Measurements from ENCODE around the gene STK40.

STK40 gene

DNA sequence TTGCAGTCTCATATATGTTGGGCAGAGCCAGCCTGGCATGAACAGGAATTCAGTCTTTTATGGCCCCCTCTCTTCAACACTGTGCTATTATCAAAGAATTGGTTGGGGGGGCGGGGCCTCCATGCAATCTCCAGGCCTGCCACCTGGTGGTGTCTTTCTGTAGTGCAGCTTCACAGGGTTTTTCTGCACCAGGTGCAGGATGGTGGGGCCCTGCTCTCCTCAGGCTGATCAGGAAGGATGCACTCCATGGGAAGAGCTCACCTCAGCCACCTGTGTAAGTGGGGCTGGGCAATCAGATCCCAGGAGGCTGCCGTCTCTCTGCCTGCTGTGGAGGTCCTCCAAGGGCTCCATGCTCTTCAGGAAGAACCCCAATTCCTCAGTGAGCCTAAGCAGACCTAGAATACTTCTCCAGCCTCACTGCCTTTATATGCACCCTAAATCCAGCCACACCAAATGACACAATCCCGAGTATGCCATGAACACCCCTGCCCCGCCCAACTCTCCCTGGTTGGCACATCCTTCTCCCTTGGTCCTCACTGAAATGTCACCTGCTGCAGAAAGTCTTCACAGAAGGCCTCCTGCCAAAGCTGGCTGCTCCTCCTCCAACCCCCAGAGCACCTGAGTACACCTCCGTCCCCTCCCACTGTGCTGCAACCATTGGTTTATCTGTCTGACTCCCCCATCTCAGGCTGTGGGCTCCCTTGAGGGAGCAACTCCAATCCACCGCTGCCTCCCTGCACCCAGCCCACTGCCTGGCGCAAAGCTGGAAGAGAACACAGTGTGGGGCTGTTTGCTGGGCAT is 16.5 kb downstream of the STK40 start:
- peak; percentile 84 for DNase-seq

DNA sequence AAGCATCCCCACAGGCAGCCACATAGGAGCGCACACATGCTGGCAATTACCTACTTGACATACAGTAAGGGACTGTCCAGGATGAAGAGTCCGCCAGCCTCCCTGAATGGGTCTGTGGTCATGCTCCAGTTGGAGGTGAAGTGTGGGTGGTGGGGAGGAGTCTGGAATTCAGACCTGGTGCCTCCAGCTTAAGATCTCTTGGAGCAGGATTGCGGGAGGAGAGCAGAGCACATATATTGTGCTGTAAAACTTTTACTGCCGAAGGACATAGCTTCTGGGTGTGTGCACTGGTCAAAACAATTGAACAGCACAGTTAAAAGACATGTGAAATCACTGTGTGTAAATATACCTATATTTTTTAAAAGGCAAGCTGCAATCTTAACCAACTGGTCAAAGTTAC is 17.9 kb downstream of the STK40 start:
- DNase-seq: no peak

DNA sequence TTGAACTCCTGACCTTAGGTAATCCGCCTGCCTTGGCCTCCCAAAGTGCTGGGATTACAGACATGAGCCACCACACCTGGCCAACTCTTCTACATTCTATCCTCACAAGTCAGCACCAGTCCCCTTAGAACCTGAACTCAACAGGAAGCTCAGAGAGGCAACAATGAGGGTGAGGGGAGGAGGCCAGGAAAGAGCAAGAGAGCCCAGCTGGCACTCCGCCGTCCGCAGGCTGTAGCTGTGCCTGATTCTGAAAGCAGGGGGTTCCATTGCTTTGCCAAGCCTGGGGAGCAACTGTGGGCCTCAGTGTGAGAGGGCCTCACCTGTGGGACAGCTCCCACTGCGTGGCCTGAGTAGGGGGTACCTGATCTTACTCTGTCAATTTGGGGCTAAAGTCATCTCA is 18.7 kb downstream of the STK40 start:
- DNase-seq: no peak

DNA sequence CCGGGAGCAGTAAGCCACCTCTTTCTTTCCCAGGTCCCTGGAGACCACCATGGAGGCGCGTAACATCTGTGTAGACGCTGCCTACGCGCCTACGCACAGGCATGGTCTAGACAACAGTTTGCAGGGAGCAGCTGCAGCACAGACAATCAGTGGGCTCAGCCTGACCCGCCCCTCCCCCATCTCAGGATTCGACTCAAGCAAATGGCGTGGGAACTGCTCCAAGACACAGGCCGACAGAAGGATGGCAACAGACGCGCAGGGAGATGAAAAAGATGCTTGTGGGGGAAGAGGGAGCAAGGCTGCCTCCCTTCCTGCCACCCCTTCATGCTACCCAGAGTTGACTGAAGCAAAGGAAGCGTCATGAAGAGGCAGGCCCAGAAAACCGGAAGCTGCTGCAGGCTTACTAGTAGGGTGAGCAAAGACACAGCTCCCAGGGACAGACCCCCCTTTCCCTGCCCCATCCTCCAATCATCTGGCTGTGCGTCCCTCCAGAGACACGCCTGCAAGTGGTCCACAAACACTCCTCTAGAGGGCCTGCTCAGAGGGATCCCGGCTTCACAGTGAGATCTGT is 19.5 kb downstream of the STK40 start:
- peak; percentile 44 for DNase-seq

DNA sequence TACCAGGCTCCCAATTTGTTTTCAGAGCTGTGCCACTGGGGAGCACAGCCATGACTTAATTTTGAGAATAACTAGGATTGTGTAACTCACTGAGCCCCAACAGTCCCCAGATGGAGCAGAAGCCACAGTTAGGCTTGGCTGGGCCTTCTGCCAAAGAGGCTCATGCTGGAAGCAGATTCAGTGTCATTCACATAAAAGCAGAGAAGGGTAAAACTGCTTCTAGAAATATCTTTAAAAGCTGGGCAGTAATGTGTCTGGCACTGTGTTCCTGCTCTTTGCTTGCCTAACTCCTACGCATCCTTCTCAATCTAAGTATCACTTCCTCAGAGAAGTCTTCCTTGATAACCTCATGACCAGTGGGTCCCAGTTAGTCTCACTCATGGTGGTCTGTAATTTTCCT is 20.3 kb downstream of the STK40 start:
- DNase-seq: no peak

DNA sequence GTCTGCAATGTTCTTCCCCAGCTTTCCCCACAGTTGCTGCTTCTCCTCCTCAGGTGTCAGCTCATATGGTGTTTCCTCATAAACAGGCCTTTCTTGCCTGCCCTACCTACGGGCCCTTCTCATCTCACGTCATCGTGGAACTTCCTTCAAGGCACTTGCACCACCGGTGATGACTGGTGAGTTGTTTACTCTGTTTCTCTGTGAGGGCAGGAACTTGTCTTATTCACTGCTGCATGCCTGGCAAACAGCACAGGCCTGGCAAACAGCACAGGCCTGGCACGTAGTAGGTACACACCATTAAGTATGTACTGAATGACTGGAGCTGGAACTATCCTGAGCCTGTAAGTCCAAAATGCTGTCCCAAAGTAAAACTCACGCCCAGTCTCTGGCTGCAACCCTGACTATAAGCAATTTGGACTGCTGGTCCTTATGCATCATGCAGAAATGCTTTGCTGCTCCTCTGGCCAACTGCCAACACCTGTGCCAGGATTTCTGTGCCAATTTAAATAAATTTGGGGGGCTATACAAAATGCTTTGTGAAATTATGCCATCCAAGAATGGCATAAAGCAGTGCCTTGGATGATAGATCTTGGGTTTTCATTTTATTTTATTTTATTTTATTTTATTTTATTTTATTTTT is 25.7 kb downstream of the STK40 start:
- peak; percentile 28 for DNase-seq

DNA sequence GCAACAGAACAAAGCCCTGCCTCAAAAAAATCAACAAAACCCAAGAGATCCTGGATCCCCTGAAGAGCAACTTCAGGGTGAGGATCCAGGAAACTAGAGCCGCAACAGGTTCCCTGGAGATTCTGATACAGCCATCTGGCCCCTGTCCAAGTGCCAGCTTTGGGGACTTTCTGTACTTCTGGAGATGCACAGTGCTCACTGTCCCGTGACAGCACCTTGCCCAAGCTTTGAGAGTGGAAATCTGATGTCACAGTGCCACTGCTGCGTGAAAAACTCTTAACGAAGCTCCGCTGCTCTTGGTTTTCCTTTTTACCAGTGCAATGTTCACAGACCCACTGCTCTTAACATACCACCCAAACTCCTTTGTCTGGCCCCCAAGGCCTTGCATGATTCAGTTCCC is 26.3 kb downstream of the STK40 start:
- no peak for DNase-seq

DNA sequence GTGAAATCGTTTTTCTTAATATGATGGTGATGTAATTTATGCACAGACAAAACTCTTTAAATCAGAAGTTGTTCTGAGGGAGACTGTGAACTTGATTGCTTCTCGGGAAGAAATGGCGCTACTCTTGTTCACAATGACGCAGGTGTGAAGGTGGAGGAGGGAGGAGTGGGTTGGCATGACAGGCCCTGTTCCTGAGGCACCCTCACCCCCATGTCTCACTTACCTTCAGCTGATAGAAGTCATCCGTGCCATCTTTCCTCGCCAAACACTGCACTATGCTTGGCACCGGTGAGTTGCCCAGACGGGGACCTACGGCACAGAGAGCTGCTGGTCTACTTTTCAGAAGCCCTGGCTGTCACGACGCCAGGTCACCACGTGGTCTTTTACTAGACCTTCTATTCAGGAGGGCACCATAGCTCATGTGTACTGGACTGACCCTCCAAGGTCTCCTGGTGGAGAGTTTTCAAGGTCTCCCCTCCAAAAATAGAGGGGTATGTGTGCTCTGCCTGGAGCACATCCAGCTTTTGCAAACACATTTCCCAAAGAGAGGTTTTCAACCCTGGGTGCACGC is 27.1 kb downstream of the STK40 start:
- DNase-seq: no peak

DNA sequence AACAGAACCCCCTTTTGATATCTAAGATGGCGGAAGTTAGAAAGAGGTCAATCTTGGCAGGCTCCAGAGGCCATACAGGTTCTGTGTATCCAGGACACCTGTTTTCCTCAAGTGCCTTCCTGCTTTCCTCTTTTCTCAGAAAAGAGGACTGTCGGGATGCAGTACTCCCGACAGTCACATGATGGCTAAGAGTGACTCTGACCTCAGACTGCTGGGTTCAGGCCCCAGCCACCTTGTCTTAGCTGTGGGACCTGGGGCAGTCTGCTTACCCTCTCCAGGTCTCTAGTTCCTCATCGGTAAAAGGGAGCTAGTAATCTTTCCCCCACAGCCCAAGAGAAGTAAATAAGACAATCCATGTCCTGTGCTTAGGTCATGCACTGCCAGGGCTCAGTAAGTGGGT is 29.9 kb downstream of the STK40 start:
- DNase-seq: no peak

DNA sequence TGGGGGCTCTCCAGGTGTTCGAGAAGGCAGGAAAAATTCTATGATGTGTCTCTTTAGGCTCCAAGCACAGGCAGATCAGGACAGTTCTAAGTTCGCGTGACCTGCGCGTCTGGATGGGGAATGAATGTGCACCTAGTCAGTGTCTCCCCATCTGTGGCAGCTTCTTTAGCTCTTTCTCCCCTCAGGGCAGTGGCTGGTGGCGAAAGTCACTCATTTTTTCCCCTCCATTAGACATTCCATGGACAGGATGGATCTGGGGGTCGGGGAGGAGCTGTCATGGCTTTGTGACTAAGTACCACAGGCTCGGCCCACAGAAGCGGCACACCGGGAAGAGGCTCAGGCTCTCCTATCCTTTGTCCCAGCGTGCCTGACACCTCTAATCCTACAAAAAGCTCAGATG is 31.2 kb downstream of the STK40 start:
- DNase-seq: no peak

DNA sequence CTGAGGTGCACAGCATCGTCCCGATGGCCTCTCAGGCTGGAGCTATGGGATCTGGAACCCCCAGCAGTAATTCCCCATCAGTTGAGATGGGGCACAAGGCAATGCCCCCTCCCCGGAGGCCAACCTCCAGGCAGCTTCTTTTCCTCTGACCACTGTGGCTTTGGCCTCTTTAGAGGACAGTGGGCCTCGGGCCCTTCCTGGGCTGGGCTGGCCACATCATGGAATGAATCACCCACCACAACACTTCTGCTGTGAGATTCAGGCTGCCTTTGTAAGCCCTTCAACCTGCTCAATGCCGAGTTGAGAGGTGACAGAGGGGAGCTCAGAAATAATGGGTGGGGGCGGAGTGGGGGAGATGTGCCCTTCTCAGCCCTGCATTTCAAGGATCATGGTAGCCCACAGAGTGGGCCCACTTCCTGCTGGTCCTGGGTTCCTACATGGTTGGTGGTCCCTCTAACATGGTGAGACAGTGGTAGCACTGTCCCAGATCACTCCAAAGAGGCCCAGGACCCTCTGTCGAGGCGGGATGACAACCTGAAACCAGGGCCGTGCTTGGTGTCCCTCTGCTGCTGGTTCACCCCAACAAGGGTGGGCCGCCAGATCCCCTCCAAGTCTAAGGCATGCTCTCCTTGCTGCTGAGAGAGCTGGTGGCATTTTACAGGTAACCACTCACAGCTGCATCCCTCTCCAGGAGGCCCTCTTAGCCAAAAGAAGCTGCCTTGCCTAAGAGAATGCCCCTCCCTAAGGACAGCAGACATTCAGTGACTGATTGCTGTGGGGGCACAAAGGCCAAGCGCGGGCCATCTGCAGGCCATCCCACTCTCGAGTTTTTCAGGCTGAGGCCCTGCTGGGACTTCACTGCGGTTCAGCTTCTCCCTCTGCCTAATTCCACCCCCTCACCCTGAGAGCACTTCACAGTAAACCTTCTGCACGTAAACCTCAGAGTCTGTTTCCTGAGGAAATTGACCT is 32.5 kb downstream of the STK40 start:
- no peak for DNase-seq

DNA sequence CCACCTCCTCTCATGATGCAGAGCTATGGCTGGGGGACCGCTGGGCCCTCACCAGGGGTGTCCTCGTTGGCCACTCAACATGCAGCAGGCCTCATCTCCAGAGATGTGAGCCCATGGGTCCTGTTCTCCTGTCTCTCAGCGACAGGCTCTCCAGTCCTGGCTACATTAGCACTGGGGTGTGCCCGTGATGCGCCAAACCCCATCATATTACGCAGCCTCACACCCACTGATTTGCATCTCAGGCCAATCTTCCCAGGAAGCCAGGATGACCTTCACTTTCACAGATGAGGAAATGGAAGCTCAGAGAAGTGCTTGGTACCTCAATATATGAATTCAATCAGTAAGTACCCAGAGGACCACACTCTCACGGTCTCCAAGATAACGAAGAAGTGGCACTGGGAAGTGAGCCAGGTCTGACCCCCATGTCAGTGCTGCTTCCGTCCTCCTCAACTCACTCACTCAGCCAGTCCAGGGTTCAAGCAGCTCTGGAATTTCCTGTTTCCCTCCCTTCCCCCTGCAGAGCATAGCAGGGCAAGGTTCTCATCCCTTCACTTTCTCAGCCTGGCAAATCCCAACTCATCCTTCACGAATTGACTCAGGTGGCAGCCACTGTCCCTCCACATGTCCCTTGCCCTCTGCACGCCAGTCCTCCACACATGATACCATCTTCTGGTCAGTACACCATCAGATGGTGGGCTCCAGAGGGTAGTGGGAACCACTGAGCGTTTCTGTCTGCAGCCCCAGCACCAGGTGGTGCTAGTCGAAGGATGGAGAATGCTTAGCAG is 33.4 kb downstream of the STK40 start:
- no peak for DNase-seq

DNA sequence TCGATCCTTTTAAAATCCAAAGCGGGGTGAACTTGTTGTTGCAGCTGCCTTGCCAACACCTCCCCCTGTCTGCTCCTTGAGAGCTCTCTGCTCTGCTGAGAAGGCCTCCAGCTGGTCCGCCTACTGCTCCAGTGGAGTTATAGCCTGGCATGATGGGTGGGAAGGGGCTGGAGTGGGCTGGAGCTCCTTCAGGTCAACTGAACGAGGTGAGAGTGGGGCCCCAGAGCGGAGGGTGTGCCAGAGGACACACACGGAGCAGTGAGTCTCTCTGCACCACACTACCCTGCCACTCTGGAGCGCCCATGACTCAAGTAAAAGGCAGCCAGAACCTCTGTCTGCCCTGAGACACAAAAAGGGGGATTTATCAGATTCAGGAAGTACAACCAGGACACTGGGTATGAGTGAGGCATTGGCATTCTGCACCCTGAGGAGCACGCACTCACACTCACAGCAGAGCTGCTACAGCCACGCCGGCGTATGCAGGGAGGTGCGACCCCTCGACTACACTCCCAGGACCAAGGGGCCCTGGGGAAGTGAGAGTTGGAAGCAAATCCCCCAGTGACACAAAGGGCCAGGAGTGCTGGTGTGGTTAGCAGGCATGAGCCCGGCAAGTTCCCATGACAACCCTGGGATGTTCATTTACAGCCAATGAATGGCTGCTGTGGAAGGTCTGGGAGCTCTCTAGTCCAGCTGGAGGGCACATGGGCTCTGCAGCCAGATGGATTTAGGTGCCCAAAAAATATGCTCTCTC is 34.3 kb downstream of the STK40 start:
- DNase-seq: no peak

DNA sequence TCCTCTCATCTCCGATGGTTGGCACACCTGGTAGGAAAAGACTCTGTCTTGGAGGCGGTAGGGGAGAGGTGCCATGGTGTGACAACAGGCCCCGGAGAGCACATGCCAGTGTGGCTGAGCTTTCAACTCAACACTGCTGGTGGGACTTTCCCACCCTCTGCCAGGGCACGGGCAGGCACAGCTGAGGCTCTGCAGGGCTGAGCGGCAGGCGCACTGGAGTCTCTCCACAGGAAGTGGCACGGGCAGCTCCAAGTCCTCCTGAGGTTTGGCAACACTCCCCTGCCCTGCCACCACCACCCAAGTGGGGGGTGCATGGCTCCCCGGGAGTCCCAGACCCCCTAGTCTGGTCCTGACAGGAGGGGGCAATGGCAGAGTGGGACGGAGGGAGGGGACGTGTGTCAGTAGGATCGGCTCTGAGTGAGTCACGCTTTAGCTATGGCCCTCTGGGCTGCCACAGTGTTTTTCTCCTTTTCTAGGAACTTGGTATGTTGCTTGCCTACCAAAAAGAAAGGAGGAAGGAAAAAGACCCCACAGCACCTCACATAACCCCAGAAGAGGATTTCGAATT is 35.0 kb downstream of the STK40 start:
- DNase-seq: peak; percentile 61

DNA sequence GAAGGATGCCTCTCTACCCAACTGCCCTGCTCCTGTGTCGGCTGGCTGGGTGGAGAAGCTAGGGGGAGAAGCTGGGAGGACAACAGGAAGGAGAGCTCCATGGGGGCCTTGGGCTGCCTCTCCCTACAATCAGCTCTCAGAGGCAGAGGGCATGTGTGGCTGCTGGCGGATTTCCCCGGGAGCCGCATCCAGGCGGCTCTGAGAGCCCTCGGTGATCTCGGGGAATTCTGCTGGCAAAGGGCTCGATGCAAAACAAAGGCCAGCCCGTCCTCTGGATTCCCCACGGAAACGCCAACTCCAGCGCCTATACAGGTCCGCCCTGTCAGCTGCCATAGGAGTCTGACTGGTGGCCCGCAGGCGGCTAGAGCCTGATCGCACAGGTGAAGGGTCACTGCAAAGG is 35.9 kb downstream of the STK40 start:
- no peak for DNase-seq

DNA sequence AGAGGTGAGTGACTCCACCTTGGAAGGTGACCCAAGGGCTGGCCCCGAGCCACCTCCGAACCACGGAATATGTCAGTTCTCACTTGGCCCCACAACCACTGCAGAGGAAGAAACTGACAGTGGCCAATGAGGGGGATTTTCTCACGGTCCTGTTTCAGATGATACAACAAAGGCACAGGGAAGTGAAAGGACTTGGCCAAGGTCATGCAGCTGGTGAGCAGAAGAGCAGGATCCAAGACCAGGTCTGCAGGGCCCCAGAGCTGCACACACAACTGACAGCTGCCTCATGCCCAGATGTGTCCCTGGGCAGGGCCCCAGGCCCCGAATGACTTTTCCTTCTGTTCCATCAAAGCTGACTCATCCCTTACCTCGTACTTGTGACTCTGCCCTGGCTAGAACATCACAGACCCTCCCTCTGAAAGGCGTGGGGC is 36.5 kb downstream of the STK40 start:
- DNase-seq: no peak

DNA sequence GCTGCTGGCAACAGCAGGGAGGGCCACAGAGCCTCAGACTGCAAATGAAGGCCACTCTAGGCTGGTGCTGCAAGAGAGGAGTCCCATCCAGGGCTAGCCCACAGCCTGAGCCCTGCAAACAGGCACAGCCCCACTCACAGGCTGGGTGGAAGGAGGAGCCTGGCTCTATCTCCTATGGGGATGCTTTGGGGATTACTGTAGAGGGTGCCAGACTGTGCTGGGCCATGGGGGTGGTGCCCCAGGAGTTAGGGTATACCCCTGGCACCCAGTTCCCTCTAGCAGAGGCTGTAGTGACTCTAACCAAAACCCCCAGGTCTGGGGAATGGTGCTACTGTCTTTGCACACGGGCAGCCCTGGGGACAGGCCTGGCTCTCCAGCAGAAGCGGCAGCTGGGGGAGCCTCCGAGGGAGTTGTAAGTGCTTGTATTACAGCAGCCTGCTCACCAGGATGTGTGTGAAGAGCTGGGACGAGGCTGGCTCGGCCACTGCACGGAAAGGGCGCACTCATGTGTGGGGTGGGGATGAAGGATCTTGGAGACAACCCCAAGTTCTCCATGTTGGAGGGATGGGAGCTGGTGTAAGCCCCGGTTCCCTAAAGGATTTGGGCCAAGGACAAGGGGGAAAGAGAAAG is 38.9 kb downstream of the STK40 start:
- DNase-seq: no peak

DNA sequence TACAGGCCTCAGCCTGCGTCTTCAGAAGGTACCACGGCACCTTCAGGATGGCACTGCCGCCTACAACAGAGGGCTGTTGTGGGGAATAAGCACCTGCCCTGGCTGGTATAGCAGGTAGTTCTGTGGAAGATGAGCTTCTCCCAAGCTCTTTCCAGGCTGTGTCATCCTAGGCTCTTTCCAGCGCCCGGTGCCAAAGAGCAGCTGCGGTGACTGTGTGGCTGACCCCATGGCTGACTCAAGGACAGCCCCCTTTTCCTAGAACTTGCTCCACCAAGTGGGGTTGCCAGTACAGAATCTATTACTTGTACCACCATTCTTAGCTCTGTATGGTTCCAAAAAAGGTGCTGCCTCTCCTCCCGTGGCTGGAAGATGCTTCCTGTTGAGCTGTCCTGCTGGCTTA is 40.4 kb downstream of the STK40 start:
- no peak for DNase-seq

DNA sequence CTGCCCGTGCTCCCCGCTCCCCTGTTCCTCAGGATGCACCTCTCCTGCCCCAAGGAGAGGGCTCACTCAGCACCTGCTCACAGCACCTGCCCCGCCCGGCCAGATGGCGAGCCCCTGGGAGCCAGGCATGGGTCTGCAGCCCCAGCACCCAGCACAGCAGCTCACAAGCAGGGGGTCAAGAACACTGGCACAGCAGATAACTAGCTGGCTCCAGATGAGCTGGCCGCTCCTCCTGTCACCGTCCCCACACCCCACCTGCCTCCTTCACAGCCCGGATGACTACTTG is 41.4 kb downstream of the STK40 start:
- no peak for DNase-seq

DNA sequence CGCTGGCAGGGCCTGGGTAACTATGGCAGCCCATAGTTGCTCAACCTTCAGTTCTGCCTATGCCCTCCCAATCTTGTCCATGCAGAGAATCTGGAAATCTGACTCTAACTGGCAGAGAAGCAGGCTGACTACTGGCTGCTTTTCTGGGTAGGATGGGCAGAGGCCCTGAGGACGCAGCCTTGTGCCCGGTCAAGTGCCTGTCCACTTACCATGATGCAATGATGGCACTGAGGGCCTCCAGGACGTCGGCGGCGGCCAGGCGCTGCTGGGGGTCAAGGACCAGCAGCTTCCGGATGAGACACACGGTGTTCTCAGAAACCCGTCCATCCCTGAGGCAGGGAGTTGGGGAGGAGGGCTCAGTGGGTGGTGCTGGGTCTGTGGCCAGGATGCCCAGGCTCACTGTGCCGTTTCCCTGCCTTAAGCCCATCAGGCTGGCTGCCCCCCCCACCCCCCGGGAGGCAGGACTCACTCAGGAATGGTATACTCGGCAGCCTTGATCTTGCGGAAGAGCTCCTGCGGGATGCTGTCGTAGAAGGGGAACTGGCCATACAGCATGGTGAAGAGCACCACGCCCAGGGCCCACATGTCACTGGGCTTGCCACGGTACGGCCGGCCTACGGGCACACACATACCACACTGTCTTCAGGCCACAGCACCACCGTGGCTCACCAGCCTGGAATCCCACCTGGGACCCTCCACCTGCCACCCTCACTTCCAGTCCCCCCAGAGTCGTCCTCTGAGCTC is 41.9 kb downstream of the STK40 start:
- DNase-seq: no peak

All from activated naive CD4-positive, alpha-beta T cell treated with anti-CD3 and anti-CD28 coated beads, Interleukin-2, amount 50 U/mL, for 16 hours (primary cell).